Stimulated activated CD4-positive, alpha-beta T cell treated with anti-CD3 and anti-CD28 coated beads, Interleukin-1b, Interleukin-23, amount 100 ng/mL, for 48 hours (primary cell): Measurements from ENCODE around the gene GNPAT.

Experiments
- DNase-seq: peaks from one replicate; pipeline ENCODE4 v3.0.0-alpha.2; 2020

GNPAT gene

GRCh38 chr1:231318568-231318967, 77.6 kb downstream of the GNPAT start:
- no peak for DNase-seq

- DNase-seq: no peak
Observed at GRCh38 chr1:231319080-231319479, 78.1 kb downstream of the GNPAT start.

DNA sequence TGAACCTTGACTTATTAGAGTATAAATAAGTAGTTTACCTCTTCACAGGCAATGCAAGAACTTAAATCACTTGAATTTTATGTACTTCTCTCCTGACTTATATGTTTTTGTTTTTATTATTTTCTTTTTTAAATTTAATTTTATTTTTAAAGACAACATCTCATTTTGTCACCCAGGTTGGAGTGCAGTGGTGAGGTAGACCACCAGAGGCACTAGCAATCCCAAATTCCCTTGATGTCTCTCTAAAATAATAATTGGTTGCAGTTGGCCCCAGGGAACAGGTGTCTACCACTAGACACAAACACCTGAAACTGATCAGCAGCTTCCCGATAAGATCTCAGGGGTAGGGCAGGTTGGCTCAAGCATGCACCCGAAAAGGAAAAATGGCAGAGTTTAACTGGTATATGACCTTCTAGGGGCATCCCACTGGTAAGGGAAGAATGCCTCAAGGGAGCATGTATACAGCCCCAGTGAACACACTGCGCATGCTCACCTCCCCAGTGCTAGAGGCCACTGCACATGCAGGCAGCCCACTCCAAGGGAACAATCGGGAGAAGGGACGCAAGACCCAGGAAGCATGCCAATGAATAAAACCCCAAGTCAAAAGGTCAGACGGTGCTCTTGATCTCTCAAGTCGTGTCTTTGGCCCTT, 82.0 kb downstream of the GNPAT start:
- no peak for DNase-seq

GRCh38 chr1:231324660-231325059, 83.6 kb downstream of the GNPAT start:
- no peak for DNase-seq

DNA sequence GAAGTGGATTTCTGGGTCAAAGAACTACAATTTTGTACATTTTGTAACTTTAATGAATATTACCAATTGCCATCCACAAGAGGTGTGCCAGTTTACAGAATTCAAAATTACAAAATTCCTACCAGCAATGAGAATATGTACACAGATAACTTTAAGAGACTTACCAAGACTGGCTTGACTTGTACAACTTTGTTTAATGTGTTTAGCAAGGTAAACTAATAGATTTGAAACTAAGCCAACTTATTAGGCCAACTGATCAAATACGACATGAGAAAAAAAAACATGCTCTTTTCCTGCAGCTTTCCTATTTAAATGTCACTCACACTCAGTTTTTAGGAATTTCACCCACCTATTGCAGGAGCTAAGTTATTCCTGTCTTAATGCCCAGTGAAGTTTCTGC, 85.2 kb downstream of the GNPAT start:
- DNase-seq: no peak
